MM.1S (cell line): ENCODE results near the gene OPALIN.

Experiments
- EZH2 ChIP-seq: fragments of 300-600 bp; sonication (generic); optimal IDR thresholded peaks from 2 replicates; pipeline ENCODE3; 2017; ENCODE audit warnings: low read depth, mild to moderate bottlenecking, antibody characterized with exemption, low read length, mixed read lengths
- EZH2phosphoT487 ChIP-seq: fragments of 300-600 bp; sonication (generic); IDR thresholded peaks from 2 replicates; pipeline ENCODE4 v1.6.1; 2018; ENCODE audit warnings: antibody characterized with exemption, low read length
- TF ChIP-seq, protein P1 (sequence below): fragments of 300-600 bp; sonication (generic); IDR thresholded peaks from 2 replicates; pipeline ENCODE4 v1.5.1; 2016; ENCODE audit warnings: antibody characterized with exemption, low read length, mixed read lengths

DNA sequence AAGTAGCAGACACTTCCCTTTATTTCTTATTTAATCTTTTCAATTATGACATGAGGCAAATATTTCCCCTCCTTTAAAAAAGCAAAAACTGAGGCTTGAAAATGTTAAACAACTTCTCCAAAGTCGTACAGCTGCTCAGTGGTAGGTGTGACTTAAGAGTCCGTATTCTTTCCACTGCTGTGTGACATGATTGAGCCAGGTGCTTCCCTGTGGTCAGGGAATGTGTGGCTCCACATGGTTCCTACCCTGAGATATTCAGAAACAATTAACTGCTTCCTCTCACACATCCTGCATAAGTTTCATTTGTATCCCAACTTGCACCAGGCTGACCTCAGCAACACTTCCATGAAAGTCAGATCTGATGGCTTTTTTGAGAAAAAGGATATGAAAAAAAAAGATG lies 13.6 kb downstream of the OPALIN start:
- TF ChIP-seq, protein P1, sequence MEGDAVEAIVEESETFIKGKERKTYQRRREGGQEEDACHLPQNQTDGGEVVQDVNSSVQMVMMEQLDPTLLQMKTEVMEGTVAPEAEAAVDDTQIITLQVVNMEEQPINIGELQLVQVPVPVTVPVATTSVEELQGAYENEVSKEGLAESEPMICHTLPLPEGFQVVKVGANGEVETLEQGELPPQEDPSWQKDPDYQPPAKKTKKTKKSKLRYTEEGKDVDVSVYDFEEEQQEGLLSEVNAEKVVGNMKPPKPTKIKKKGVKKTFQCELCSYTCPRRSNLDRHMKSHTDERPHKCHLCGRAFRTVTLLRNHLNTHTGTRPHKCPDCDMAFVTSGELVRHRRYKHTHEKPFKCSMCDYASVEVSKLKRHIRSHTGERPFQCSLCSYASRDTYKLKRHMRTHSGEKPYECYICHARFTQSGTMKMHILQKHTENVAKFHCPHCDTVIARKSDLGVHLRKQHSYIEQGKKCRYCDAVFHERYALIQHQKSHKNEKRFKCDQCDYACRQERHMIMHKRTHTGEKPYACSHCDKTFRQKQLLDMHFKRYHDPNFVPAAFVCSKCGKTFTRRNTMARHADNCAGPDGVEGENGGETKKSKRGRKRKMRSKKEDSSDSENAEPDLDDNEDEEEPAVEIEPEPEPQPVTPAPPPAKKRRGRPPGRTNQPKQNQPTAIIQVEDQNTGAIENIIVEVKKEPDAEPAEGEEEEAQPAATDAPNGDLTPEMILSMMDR = no peak
- no peak for TF ChIP-seq EZH2phosphoT487
- no peak for TF ChIP-seq EZH2
